ENCODE results near the gene MAPK1. TPM values are rescaled to one million over a fixed set of nuclear protein-coding genes. Genes with fewer than 3 reads are reported as not detected.
"Not testable (repeated sequence)": the region's sequence is repeated elsewhere in the genome, so short reads cannot be mapped to it uniquely, and the experiment has no call there.

MAPK1 gene
- total and polyA plus RNA-seq, 4 donors = 16.3 to 154 (median 54.3) TPM

GRCh38 chr22:21837248-21837979 lies 30.0 kb downstream of the MAPK1 start:
- Histone ChIP-seq H3K36me3 (ENCODE audit: control insufficient read depth in 4 of 4, insufficient read depth in 4 of 4, low read length in 4 of 4) (peaks cover 0 to 2% (median 0%) of the 10 kb centered on the region in 4 donors), H3K4me3 (no peak overlapping the region), H3K27ac (ENCODE audit: low read depth in 1 of 2, low read length in 1 of 2) (peak overlapping the region; percentile 51 to 93), H3K27me3 (ENCODE audit: control insufficient read depth in 3 of 3, insufficient read depth in 3 of 3, low read length in 2 of 3) (no peaks in the 10 kb centered on the region), H3K4me1 (ENCODE audit: control insufficient read depth in 5 of 5, insufficient read depth in 5 of 5, low read length in 5 of 5) (peaks cover 3 to 19% (median 9%) of the 10 kb centered on the region in 5 donors), H3K9me3 (ENCODE audit: control insufficient read depth in 4 of 4, insufficient read depth in 3 of 4, low read length in 3 of 4) (no peaks in the 10 kb centered on the region), H3K9ac (ENCODE audit: insufficient read depth in 1 of 2, low read length in 2 of 2) (no peak overlapping the region)
- WGBS, 2 donors = 66 to 71% methylated on average over 4 of the region's 4 CpGs
- TF ChIP-seq CTCF (IDR thresholded peaks at IDR 0.05; ENCODE audit: control extremely low read depth, extremely low read depth) = no peak
- ATAC-seq (ENCODE audit: insufficient read depth, low FRiP score) = peak; percentile 41
- peak; percentile 38 to 75 (median 71) for DNase-seq

- not testable (repeated sequence) for ATAC-seq (ENCODE audit: insufficient read depth, low FRiP score); H3K36me3 ChIP-seq (ENCODE audit: control insufficient read depth in 4 of 4, insufficient read depth in 4 of 4, low read length in 4 of 4); H3K27me3 ChIP-seq (ENCODE audit: control insufficient read depth in 3 of 3, insufficient read depth in 3 of 3, low read length in 2 of 3); H3K9ac ChIP-seq (ENCODE audit: insufficient read depth in 1 of 2, low read length in 2 of 2); DNase-seq; H3K9me3 ChIP-seq (ENCODE audit: control insufficient read depth in 4 of 4, insufficient read depth in 3 of 4, low read length in 3 of 4); H3K4me3 ChIP-seq
- Histone ChIP-seq H3K4me1 (ENCODE audit: control insufficient read depth in 5 of 5, insufficient read depth in 5 of 5, low read length in 5 of 5) (peaks cover 3 to 19% (median 9%) of the 10 kb centered on the region in 5 donors), H3K27ac (ENCODE audit: low read depth in 1 of 2, low read length in 1 of 2) (peak overlapping the region in 1 of 2 donors; percentile 7)
- 95 to 97% methylated on average over 15 of the region's 15 CpGs for WGBS, 2 donors
Measured at GRCh38 chr22:21836486-21836885, 31.0 kb downstream of the MAPK1 start.

GRCh38 chr22:21835378-21835777 lies 32.1 kb downstream of the MAPK1 start:
- H3K36me3 ChIP-seq (ENCODE audit: control insufficient read depth in 4 of 4, insufficient read depth in 4 of 4, low read length in 4 of 4) = peaks cover 0 to 3% (median 0%) of the 10 kb centered on the region in 4 donors
- no peak overlapping the region for H3K27ac ChIP-seq (ENCODE audit: low read depth in 1 of 2, low read length in 1 of 2)
- H3K4me1 ChIP-seq (ENCODE audit: control insufficient read depth in 5 of 5, insufficient read depth in 5 of 5, low read length in 5 of 5) = peaks cover 3 to 19% (median 9%) of the 10 kb centered on the region in 5 donors
- WGBS, 2 donors = 38 to 57% methylated on average over 2 of the region's 2 CpGs
- no peak for TF ChIP-seq CTCF (IDR thresholded peaks at IDR 0.05; ENCODE audit: control extremely low read depth, extremely low read depth)
- H3K9ac ChIP-seq (ENCODE audit: insufficient read depth in 1 of 2, low read length in 2 of 2) = no peak overlapping the region
- H3K9me3 ChIP-seq (ENCODE audit: control insufficient read depth in 4 of 4, insufficient read depth in 3 of 4, low read length in 3 of 4) = no peaks in the 10 kb centered on the region
- H3K4me3 ChIP-seq = no peak overlapping the region
- DNase-seq = peak in 1 of 3 donors; percentile 13
- no peak for ATAC-seq (ENCODE audit: insufficient read depth, low FRiP score)
- H3K27me3 ChIP-seq (ENCODE audit: control insufficient read depth in 3 of 3, insufficient read depth in 3 of 3, low read length in 2 of 3) = no peaks in the 10 kb centered on the region

GRCh38 chr22:21834869-21835268 lies 32.6 kb downstream of the MAPK1 start:
- ATAC-seq (ENCODE audit: insufficient read depth, low FRiP score) (no peak), DNase-seq (peak in 1 of 3 donors; percentile 12)
- H3K27ac ChIP-seq (ENCODE audit: low read depth in 1 of 2, low read length in 1 of 2) = peak overlapping the region in 1 of 2 donors; percentile 52

More at GRCh38 chr22:21834869-21835268, 32.6 kb downstream of the MAPK1 start:
- no peak overlapping the region for H3K9ac ChIP-seq (ENCODE audit: insufficient read depth in 1 of 2, low read length in 2 of 2)
- peaks cover 3 to 19% (median 9%) of the 10 kb centered on the region in 5 donors for H3K4me1 ChIP-seq (ENCODE audit: control insufficient read depth in 5 of 5, insufficient read depth in 5 of 5, low read length in 5 of 5)
- no peaks in the 10 kb centered on the region for H3K9me3 ChIP-seq (ENCODE audit: control insufficient read depth in 4 of 4, insufficient read depth in 3 of 4, low read length in 3 of 4)
- H3K36me3 ChIP-seq (ENCODE audit: control insufficient read depth in 4 of 4, insufficient read depth in 4 of 4, low read length in 4 of 4) = peaks cover 0 to 3% (median 0%) of the 10 kb centered on the region in 4 donors
- 71 to 81% methylated on average over 4 of the region's 4 CpGs for WGBS, 2 donors
- no peak for TF ChIP-seq CTCF (IDR thresholded peaks at IDR 0.05; ENCODE audit: control extremely low read depth, extremely low read depth)
- no peak overlapping the region for H3K4me3 ChIP-seq
- no peaks in the 10 kb centered on the region for H3K27me3 ChIP-seq (ENCODE audit: control insufficient read depth in 3 of 3, insufficient read depth in 3 of 3, low read length in 2 of 3)

Data from lung (tissue), 12 donors.